ENCODE measurements around the gene SMG5.

SMG5 gene

DNA sequence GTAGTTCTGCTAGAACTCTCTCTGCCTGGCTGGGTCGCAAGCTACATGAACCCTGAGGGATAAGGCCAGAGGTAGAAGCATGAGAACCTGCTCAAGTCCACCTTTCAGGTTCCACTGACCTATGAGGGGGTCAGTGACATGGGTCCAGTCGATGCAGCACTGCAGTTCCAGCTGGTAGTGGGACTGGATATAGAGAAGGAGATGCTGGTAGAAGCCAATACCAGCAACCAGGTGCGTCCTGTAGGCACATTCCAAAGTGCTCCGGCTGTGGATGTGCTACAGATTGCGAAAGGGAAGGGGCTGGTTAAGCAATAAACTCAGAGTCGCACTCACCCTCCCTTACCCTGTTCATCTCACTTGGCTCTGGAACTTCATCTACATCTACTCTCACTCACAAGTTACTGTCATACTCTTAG is 5.7 kb downstream of the SMG5 start:
- DNase-seq, result no peak

DNA sequence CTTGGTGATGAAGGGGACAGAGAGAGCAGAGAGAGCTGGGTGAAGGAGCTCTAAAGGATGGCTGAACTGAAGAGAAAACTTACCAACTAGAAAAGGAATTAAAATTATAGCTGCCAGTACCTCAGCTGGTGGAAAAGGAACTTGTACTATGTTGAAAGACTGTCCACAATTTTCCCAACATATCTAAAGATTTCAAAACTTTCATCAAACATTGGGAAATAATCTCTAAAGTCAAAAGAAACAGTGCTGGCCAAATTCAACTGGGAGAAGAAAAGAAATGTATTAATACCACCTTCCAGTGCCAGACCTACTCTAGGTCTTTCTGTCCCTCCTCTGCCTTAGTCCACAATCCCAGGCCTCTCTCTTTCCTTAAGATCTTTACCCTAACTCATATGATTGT is 6.1 kb downstream of the SMG5 start:
- DNase-seq, result no peak

DNA sequence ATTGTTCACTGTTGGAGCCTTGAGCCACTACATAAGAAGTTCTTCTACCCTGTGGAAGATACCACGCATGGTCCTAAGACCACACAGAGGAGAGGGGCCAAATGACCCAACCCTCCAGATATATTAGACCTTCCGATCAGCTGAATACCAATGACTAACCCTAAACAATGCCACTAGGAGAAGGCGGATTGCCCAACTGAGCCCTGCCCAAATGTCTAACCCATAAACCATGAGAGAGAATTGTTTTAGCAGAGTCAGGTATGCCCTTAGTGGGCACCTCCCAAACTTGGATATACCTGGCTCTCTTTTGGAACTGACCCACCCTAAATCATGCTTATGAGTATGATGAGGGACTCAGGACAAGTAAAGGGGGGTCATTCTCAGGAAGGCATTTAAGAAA is 12.3 kb downstream of the SMG5 start:
- no peak for DNase-seq

DNA sequence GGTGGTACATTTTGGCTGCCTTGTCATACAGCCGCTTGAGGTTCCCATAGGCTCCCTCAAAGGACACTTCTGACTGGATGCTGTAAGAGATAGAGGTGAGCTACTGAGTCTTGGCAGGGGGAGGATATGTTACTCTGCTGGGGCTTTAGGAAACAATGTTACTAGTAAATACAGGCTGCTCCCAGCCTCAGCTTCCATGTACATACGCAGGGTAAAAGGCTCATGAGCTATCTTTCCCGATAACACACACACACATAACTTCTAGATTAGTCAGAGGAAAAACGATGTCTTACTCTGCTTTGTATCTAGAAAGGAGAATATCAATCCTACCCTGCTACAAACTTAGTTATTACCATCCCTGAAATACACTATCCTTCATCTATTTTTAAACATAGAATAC is 14.3 kb downstream of the SMG5 start:
- DNase-seq, result no peak

DNA sequence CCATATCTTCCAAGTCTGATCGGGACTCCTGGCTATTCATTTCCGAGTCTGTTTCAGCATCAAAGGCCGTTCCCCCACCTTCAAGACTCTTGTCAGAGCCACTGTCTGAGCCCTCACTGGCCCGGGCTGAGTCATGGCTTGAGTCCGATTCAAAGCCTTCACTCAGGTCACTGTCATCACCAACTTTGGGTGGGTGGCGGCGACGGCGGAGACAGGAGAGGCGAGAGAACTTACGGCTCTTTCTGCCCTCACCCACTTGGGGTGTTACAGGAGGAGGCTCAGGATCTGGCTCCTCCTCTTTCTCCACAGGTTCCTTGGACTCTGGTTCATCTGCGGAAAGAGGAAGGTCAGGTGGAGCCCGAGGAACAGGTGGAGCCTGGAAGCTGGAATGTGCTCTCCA is 16.6 kb downstream of the SMG5 start:
- DNase-seq, result no peak

DNA sequence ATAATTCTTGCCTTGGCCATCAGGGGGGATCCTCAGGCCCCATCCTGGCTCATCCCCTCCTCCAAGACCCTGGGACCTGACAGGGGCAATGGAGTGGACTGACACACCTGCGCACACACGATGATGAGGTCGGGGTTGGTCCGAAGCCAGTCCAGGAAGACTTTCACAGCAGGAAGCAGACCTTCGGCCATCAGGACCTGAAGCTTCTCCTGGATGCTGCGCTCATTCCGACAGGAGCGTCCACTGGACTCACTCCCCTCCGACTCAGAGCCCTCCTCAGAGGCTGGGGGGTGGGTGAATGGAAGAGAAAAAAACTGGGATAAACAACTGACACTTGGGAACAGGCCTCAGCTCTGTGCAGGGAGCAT is 19.4 kb downstream of the SMG5 start:
- no peak for DNase-seq

DNA sequence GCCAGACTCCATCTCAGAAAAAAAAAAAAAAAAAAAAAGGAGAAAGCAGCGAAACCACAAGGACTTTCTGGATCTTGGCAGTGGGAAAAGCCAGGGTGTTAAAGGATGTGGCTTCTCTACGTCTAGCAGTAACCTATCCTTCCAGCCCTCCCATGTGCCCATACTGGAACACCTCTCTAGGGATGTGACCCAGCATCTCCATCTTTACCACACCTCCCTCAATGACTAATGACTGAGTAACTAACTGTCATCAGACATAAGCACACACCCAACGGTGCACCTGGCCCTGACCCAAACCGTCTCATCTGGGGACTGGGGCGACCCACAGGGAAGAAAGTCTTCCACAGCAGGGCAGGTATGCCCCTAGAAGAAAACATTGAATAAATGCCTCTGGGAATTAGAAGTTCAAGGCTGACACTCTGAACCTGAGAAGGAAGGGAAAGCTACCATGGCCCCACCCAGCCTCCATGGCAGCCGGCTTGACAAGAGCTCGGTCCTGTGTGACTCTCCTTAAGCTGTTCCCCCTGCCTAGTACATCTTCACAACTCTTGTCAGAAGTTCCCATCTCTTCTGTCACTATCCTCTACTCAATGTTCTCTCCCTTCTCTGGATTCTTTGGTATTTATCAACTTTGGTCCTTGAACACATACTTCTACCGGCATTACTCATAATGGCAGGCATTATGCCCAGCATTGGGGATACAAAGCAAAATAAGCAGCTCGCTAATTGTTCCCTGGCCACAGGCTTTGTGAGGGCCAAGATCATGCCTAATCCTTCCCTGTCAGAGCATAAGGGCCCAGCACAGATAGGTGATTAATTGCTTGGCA is 20.0 kb downstream of the SMG5 start:
- DNase-seq, result no peak

DNA sequence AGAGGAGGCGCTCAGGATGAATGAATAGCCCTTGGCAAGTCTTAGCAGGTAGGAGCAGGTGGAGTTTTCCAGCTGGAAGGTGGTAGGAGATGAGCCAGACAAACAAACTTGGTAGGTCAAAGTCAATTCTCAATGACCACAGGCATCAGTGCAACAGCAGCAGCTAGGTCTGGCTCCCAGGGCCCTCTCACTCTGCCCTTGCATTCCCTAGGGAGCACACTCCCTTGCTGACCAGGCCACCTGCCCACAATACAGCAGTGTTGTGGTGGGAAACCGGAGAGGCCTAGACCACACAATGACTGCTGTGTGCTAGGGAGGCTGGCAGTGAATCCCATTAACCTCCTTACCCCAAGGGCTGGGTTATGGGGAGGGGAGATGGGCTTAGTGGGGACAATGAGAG is 21.7 kb downstream of the SMG5 start:
- DNase-seq, result no peak

DNA sequence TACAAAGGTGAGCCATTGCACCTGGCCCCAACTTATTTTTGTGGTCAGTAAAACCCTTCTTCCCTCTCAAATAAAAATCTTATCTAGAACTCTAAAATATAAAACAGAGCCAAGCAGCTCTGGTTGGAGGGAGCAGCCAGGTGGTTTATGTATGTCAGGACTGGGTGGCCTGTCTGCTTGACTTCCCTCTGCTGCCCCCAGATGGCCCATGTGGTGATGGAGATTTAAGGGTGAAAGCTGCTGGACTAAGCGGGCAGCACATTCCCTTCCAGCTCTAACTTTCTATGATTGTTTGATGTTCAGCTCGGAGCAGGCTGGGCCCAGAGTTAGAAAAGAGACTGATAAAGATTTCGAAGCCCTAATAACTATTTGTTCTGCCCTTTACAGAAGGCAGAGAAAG is 22.8 kb downstream of the SMG5 start:
- no peak for DNase-seq

DNA sequence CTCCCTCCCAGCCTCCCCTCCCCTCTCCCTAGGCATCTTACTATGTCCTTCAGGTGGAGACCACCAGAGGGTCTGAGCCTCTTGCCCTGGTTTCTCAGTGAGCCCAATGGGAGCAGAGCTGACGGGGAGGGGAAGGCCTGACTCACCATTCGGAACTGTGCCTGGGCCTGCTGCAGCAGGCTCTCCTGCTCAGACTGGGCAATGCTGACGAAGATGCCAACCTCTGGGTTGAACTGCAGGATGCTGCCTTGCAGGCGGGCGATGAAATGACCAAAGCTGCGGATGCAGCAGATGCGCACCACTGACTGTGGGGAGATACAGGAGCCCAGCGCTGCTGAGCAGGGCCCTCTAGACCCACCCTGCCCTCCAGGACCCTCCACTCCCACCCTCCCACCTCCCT is 23.8 kb downstream of the SMG5 start:
- DNase-seq, result no peak

DNA sequence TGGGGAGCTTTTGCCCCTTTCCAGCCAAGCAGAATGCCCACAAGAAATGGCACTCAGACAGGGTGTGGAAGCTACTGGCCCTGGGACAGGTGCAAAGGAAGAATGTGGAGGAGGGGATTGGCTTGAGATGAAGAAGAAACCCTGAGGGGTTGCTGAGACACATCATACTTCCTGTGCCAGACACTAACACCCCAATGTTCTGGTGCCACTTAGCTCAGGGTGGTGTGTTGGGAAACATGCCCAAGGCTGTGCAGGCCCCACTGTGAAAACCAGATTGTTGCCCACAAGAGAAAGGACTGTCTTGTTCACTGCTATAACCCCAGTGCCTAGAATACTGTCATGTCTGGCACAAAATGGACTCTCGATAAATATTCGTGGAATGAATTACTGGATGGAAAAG is 24.9 kb downstream of the SMG5 start:
- DNase-seq, result no peak

DNA sequence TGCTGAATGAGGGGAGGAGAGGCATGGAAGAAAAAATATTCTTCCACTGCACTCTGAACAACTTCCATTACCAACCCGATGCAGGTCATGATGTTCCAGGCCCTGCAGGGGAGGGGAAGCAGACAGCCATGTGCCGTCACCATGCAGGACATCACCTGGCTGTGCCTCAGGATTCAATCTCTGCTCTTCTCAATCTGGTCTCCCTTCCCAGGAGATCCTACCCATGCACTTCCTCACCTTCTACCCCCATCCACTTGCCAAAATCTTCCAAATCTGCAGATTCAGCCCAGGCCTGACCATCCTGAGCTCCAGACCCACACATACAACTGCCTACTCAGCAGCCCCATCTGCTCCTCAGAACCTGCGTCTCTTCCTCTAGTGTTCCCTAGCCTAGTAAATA is 29.0 kb downstream of the SMG5 start:
- DNase-seq, result no peak

DNA sequence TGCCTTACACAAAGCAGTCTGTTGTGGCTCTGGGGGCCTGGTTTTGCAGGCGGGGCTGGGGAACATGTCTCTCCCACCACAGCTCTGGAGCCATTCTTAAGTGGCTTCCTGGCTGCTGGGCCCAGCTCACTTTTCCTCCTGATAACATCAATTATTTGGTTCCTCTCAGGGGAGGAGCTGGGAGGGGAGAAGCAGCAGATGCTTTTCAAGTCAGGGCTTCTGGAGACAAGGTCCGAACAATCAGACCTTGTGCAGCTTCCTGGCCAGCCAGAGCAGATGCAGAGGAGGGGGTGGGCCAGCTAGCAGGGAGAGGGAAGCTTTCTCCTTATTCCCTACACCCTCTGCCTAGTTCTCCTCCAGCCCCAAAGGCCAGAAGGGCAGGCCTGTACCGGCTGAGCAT is 31.1 kb downstream of the SMG5 start:
- DNase-seq, result no peak

DNA sequence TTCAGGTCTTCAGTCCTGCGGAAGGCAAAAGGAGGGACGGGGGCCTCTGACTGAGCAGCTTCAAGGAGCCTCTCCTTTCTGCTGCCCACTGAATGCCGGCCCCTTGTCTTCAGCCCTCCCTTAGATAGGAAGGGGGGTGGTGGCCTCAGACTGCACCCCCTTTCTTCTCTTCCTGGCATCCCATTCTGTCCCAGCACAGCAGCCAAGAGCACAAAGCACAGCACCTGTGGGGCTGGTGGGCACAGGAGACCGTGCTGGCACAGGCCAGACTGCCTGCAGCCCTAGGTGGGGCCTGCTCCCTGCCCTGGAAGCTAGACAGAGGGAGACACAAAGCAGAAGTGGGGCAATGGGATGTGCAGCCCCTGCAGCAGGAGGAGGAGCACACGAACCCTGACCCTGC is 33.0 kb downstream of the SMG5 start:
- DNase-seq, result no peak

DNA sequence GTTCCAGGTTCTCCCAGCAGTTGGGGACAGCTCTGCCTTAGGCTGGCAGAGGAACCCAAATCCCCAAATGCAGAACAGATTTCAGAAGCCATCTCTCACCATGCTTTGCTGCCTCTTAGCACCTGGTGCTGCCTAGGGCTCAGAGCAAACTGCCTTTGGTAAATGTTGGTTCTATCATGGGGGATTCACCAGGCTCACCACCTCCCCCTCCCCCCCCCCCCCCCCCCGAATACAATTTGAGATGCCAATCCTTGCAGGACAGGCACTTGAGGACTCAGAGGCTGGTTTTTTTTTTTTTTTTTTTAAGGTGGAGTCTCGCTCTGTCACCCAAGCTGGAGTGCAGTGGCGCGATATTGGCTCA is 34.3 kb downstream of the SMG5 start:
- DNase-seq, result no peak

DNA sequence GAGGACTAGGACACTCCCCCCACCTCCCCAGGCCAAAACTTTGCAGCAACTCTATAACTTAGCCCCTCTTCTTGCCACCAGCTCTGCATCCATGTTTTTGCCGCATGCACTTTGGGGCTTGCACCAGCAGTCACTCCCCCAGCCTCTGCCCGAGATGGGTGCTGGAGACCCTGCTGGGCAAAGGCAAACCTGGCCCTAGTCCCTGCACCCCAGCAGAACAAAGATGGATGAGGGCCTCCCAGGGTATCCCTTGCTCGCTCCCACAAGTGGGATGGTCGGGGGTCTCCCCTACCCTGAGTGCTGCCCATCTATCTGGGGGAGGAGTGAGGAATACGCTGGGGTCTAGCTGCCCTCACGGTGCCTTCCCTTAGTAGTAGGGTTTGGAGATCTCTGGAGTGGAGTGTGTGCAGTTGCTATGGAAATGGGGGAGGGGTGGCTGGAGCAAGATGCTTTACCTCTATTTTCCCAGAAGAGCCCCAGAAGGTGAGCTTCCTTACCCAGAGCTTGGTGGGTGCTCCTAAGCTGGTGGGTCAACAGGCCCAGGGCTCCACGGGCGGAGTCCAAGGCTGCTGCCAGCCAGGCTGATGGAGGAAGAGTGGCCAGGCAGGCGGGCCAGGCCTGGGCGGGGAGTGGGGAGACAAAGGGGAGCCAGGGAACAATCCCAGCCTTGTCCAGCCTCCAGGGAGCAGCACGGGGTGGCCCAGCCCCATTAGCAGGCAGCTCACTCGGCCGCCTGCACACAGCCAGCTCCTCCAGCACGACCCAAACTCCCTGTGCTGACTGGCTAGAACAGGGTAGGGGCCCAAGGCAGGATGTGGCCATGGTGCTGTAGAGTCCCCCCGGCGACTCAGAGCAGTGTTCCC is 34.9 kb downstream of the SMG5 start, which contains the start of gene PAQR6:
Gene PAQR6, minus strand, starts transcription at position 597 of the 863 bp plus-strand sequence. CDS start 1,325 bp downstream, outside the sequence.
- DNase-seq, result no peak

DNA sequence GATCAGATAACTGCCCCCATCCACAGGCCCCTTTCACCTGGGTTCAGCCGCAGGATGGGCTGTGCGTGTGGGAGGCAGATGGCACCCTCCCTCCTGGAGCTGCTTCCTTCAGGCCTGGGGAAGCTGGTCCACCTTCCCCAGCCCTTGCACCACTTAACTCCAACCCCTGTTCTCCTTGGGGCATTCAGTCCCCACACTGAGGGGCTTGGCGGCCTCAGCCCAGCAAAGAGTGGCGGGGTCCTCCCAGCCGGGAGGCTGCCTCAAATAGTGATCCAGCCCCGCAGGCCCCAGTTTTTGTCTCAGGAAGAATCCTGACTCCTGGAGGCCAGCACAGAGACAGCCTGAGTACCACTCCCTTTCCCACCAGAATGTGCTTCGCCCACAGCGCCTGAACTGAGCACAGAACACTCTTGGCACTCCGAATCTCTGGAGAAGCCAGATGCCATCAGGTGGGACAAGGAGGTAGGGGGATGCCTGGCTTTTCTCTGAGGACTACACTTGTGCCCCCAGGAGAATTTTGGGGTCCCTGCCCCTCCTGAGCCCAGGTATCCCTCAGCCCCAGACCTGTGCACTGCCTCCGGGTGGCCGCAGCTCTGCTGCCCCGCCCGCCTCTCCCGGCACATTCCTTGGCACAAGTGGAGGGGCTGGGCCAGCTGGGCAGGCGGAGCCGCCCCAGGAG is 35.7 kb downstream of the SMG5 start:
- DNase-seq, result no peak

DNA sequence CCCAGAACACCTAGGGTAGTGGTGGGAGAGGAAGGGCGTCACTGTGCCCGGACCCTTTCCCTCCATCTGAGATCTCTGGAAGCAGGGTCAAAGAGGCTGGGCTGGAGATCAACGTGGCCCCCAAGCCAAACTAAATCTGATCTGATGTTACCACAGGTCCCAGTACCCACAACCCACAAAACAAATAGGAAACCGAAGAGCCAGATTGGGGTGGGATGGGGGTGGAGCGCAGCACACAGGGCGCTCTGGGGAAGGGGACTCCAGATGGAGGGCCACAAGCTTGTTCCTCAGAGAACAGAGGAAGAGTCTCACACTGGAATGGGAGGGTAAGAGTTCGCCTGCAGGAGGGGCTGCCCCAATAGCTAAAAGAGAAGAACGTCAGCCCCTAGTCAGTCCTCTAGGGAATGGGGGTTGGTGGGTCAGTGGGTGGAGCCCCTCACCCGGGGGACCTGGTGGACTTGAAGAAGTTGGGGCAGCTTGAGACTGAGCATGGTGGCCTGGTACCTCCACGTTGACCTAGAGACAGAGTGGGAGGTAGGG is 36.3 kb downstream of the SMG5 start:
- no peak for DNase-seq

DNA sequence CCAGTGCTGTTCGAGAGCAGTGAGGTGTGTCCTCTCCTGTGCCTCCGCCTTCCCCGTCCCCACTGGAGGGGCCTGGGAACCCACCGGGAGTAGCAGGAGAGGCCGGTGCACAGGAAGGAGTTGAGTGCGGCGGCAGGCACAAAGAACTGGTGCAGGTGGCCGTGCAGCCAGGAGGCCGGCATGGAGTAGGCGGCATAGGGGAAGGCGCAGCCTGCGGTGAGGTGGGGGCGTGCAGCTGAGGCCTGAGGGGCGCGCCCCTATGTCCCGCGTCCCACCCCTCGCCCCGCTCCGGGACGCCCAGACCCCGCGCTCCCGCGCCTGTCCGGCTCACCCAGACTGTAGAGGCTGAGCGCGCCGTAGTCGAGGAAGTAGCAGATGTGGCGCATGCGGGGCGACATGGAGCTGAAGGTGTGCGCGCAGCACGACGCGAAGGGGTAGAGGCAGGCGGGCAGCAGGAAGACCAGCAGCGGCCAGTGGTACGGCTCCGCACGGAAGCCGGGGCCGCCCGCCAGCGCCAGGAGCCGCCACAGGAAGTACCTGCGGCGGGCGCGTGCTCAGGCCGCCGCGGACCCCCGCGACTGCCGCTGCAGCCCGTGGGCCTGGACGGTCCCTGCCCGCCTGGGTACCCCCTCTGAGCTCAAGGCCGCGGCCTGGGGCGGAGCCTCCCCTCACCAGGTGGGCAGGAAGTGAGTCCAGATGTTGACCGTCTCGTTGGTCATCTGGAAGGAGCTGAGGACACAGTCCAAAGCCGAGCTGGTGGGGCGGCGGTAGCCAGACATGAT is 37.0 kb downstream of the SMG5 start:
- no peak for DNase-seq

DNA sequence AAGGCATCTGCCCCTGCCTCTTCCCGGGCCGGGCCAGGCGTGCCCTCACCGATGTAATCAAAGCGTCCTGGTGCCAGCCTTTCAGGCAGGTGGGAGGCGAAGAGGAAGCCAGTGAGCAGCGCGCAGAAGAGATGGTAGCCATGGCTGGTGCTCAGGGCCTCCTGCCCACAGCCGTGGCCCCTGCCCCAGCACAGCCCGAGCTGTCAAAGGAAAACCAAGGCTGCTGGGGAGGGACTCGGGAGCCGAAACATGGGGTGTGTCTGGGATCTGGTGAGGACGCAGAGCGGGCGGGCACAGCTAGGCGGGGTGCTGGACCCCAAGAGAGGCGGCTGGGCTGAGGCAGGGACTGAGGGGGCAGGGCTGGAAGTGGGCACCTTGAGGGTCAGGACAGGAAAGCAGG is 37.9 kb downstream of the SMG5 start:
- no peak for DNase-seq

DNA sequence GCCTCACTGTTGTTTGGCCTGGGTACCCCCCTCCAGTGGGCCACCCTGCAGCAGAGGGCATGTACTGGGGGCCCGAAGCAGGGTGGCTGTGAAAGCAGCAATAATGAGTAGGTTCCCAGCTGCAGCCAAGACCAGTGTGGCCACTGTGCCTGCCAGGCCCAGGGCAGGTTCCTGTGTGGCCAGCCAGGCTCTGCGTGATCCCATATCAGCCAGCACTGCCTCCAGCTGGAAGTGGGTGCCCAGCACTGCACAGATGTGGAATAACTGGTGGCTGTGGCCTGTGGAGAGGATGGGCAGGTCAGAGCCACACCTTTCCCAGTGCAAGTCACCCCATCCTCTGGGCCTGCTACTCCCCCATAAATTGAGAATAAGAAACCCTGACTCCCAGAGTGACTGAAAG is 38.5 kb downstream of the SMG5 start:
- DNase-seq, result no peak

DNA sequence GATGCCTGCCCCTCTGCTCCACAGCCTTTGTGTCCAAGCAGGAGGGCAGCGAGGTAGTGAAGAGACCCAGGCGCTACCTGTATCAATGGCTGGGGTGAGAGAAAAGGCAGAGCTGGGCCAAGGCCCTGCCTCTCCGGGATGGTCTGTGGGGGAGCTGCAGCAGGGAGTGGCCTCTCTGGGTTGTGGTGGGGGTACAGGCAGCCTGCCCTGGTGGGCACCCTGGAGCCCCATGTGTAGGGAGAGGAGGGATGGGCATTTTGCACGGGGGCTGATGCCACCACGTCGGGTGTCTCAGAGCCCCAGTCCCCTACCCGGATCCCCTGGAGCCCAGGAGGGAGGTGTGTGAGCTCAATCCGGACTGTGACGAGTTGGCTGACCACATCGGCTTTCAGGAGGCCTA is 39.9 kb downstream of the SMG5 start:
- no peak for DNase-seq

DNA sequence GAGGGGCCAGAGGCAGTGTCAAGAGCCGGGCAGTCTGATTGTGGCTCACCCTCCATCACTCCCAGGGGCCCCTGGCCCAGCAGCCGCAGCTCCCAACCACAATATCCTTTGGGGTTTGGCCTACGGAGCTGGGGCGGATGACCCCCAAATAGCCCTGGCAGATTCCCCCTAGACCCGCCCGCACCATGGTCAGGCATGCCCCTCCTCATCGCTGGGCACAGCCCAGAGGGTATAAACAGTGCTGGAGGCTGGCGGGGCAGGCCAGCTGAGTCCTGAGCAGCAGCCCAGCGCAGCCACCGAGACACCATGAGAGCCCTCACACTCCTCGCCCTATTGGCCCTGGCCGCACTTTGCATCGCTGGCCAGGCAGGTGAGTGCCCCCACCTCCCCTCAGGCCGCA is 40.7 kb downstream of the SMG5 start, which contains the start of gene BGLAP:
Gene BGLAP, plus strand, starts transcription at position 259 of the 400 bp plus-strand sequence. Its CDS starts 48 bp downstream, at position 307.
- no peak for DNase-seq
